Motor neuron (in vitro differentiated cells): ENCODE data around the gene TRIM17. TPM values are rescaled to one million over a fixed set of nuclear protein-coding genes. Genes with fewer than 3 reads are reported as not detected.

Experiments
- ATAC-seq, 8 experiments: fragments of 200-7000 bp; cut with Tn5 transposase; replicated peaks in 6 of 8; 2 replicates each; pipeline ENCODE4 v1.8.0; 2021; ENCODE audit warnings: mild to moderate bottlenecking in 8 of 8, moderate library complexity in 8 of 8
- H3K27ac ChIP-seq, 2 donors: fragments of 250-450 bp; sonication (Bioruptor Pico); 2 replicates each; pipeline ENCODE4 v1.9.0; 2021; ENCODE audit warnings: antibody characterized with exemption in 2 of 2, mild to moderate bottlenecking in 2 of 2, moderate library complexity in 1 of 2
- H3K4me1 ChIP-seq, 2 donors: fragments of 250-450 bp; sonication (Bioruptor Pico); replicated peaks in 1 of 2; 2 replicates each; pipeline ENCODE4 v1.6.1; 2021; ENCODE audit warnings: antibody characterized with exemption in 2 of 2, mild to moderate bottlenecking in 2 of 2, moderate library complexity in 1 of 2
- H3K4me3 ChIP-seq, 5 donors: fragments of 250-450 bp; sonication (Bioruptor Pico); 2 replicates each; pipeline ENCODE4 v1.9.0; 2021; ENCODE audit warnings: antibody characterized with exemption in 5 of 5, mild to moderate bottlenecking in 5 of 5, moderate library complexity in 4 of 5
- WGBS, 10 experiments: fragments of 450-650 bp; shearing (Covaris generic); methylation state at CpG; one replicate each; pipeline ENCODE4 v1.0.0; 2022; 5-methylcytosine and 5-hydroxymethylcytosine counted together
- in situ Hi-C, 9 experiments: fragments of 400-800 bp; cut with MboI; loops; one replicate each; pipeline ENCODE4 v1.15.0; 2021; ENCODE audit warnings: low sequenced_read_pairs in 9 of 9, low pct_unique_long_range_greater_than_20kb in 2 of 9; ENCODE audit not compliant: unreplicated experiment in 9 of 9
- total RNA-seq, 8 experiments: library from RNA; unstranded; fragments of 300-600 nt; gene quantifications; 2 replicates each; pipeline versions ENCODE4 v1.2.3 to v1.2.4, GENCODE V29; 2022

The TRIM17 gene
- total RNA-seq, 8 experiments from 2014 or later, result 0.92 to 171 (median 3.4) TPM

- in situ Hi-C loops, result no loop called here
- no peak for ATAC-seq
Measured at GRCh38 chr1:228410015-228410414, 6.6 kb downstream of the TRIM17 start.

GRCh38 chr1:228408869-228409805 lies 7.5 kb downstream of the TRIM17 start:
- ATAC-seq, result no peak
- WGBS, 10 experiments, result 83 to 100% (median 100%) methylated on average over 2 to 4 of the region's 19 CpGs; no CpG with 5 or more reads in 5 of the 10 experiments
- H3K4me3 ChIP-seq, result no peak overlapping the region
- in situ Hi-C loops, result no loop called here
- H3K27ac ChIP-seq, result no peak overlapping the region
- H3K4me1 ChIP-seq, result peaks cover 21 to 24% of the 10 kb centered on the region in 2 donors

More at GRCh38 chr1:228410015-228410414, 6.6 kb downstream of the TRIM17 start:
- Histone ChIP-seq H3K27ac (no peak overlapping the region), H3K4me3 (no peak overlapping the region), H3K4me1 (peaks cover 12 to 15% of the 10 kb centered on the region in 2 donors)
- WGBS, 10 experiments, result 80 to 100% (median 86%) methylated on average over 4 to 6 of the region's 8 CpGs; no CpG with 5 or more reads in 6 of the 10 experiments

GRCh38 chr1:228408041-228408868 lies 8.4 kb downstream of the TRIM17 start:
- WGBS, 10 experiments, result 40 to 100% (median 97%) methylated on average over 1 to 15 of the region's 27 CpGs
- H3K4me1 ChIP-seq, result peaks cover 23 to 25% of the 10 kb centered on the region in 2 donors
- in situ Hi-C loops, result no loop called here
- no peak for ATAC-seq
- H3K4me3 ChIP-seq, result peak overlapping the region in 3 of 5 donors; percentile 90 to 93 (median 92)
- H3K27ac ChIP-seq, result no peak overlapping the region

- 0 to 57% (median 19%) methylated on average over 2 to 10 of the region's 29 CpGs; no CpG with 5 or more reads in 2 of the 10 experiments for WGBS, 10 experiments
- Histone ChIP-seq H3K4me1 (peaks cover 23 to 25% of the 10 kb centered on the region in 2 donors), H3K27ac (peak overlapping the region; percentile 28 to 68), H3K4me3 (peak overlapping the region; percentile 89 to 96 (median 92))
- peak; percentile 24 to 76 (median 72) for ATAC-seq
- in situ Hi-C loops, result no loop called here
Measured at GRCh38 chr1:228407106-228408040, 9.3 kb downstream of the TRIM17 start.

- H3K4me3 ChIP-seq, result peak overlapping the region; percentile 89 to 96 (median 92)
- peak in 4 of 8 experiments; percentile 0 to 21 (median 2) for ATAC-seq
- H3K4me1 ChIP-seq, result peaks cover 23 to 25% of the 10 kb centered on the region in 2 donors
- H3K27ac ChIP-seq, result peak overlapping the region; percentile 76 to 88
- in situ Hi-C loops, result no loop called here
- WGBS, 10 experiments, result 0 to 3% methylated on average over 1 to 5 of the region's 21 CpGs; no CpG with 5 or more reads in 8 of the 10 experiments
Measured at GRCh38 chr1:228405979-228406228, 10.8 kb downstream of the TRIM17 start.

- 0 to 25% (median 0%) methylated on average over 1 to 4 of the region's 11 CpGs; no CpG with 5 or more reads in 3 of the 10 experiments for WGBS, 10 experiments
- Histone ChIP-seq H3K27ac (peak overlapping the region; percentile 4 to 88), H3K4me1 (peaks cover 23 to 25% of the 10 kb centered on the region in 2 donors), H3K4me3 (peak overlapping the region; percentile 89 to 96 (median 92))
- peak in 3 of 8 experiments; percentile 0 to 1 (median 0) for ATAC-seq
- in situ Hi-C loops, result no loop called here
Measured at GRCh38 chr1:228405200-228405978, 11.3 kb downstream of the TRIM17 start.

GRCh38 chr1:228404107-228404720 lies 12.4 kb downstream of the TRIM17 start:
- ATAC-seq, result no peak
- WGBS, 10 experiments, result 17 to 100% (median 67%) methylated on average over 1 to 3 of the region's 3 CpGs; no CpG with 5 or more reads in 3 of the 10 experiments
- peak overlapping the region in 3 of 5 donors; percentile 89 to 93 (median 90) for H3K4me3 ChIP-seq
- no peak overlapping the region for H3K27ac ChIP-seq
- in situ Hi-C loops, result no loop called here
- H3K4me1 ChIP-seq, result peaks cover 23 to 25% of the 10 kb centered on the region in 2 donors

GRCh38 chr1:228403231-228403631 lies 13.4 kb downstream of the TRIM17 start:
- 82 to 100% (median 90%) methylated on average over 1 to 5 of the region's 9 CpGs; no CpG with 5 or more reads in 6 of the 10 experiments for WGBS, 10 experiments
- H3K4me3 ChIP-seq, result no peak overlapping the region
- in situ Hi-C loops, result no loop called here
- peaks cover 21 to 24% of the 10 kb centered on the region in 2 donors for H3K4me1 ChIP-seq
- ATAC-seq, result no peak
- H3K27ac ChIP-seq, result no peak overlapping the region

GRCh38 chr1:228402641-228403025 lies 14.0 kb downstream of the TRIM17 start:
- WGBS, 10 experiments, result 77 to 94% (median 89%) methylated on average over 2 to 5 of the region's 5 CpGs; no CpG with 5 or more reads in 3 of the 10 experiments
- in situ Hi-C loops, result no loop called here
- Histone ChIP-seq H3K27ac (no peak overlapping the region), H3K4me3 (no peak overlapping the region), H3K4me1 (peaks cover 15 to 18% of the 10 kb centered on the region in 2 donors)
- no peak for ATAC-seq

- peaks cover 13 to 15% of the 10 kb centered on the region in 2 donors for H3K4me1 ChIP-seq
- no peak for ATAC-seq
- 90 to 100% (median 100%) methylated on average over 1 to 12 of the region's 14 CpGs; no CpG with 5 or more reads in 3 of the 10 experiments for WGBS, 10 experiments
- H3K27ac ChIP-seq, result no peak overlapping the region
- no peak overlapping the region for H3K4me3 ChIP-seq
- in situ Hi-C loops, result no loop called here
Measured at GRCh38 chr1:228401782-228402640, 14.7 kb downstream of the TRIM17 start.
